Neural cell (in vitro differentiated cells): ENCODE data around the gene UGT2B7. TPM values are rescaled to one million over a fixed set of nuclear protein-coding genes. Genes with fewer than 3 reads are reported as not detected.

Source experiments
- H2AFZ ChIP-seq: fragments of 200-600, 300-800 bp; sonication (generic), shearing (Covaris generic); 2 replicates; pipeline ENCODE4 v1.6.0; 2014; ENCODE audit warnings: low read depth, mild to moderate bottlenecking, antibody characterized with exemption, low read length, moderate library complexity
- H3F3A ChIP-seq: fragments of 200-600 bp; shearing (Covaris generic); 2 replicates; pipeline ENCODE4 v1.6.1; 2016; ENCODE audit warnings: mild to moderate bottlenecking, moderate library complexity, mixed read lengths, antibody characterized with exemption, low read length; ENCODE audit not compliant: insufficient read depth, poor library complexity, severe bottlenecking
- H3K27ac ChIP-seq: fragments of 200-600, 300-800 bp; sonication (generic), shearing (Covaris generic); 2 replicates; pipeline ENCODE4 v1.5.1; 2014; ENCODE audit warnings: mild to moderate bottlenecking, low read length, moderate library complexity
- H3K27me3 ChIP-seq: fragments of 300-800, 200-600 bp; sonication (generic), shearing (Covaris generic); 2 replicates; pipeline ENCODE4 v1.6.0; 2014; ENCODE audit warnings: mild to moderate bottlenecking, low read depth, low read length, moderate library complexity; ENCODE audit not compliant: insufficient read depth
- H3K36me3 ChIP-seq: fragments of 300-800, 200-600 bp; sonication (generic), shearing (Covaris generic); 2 replicates; pipeline ENCODE4 v1.5.1; 2014; ENCODE audit warnings: mild to moderate bottlenecking, antibody characterized with exemption, low read length, moderate library complexity; ENCODE audit not compliant: insufficient read depth
- H3K4me2 ChIP-seq: fragments of 300-800, 200-600 bp; sonication (generic), shearing (Covaris generic); 2 replicates; pipeline ENCODE4 v1.6.0; 2014; ENCODE audit warnings: mild to moderate bottlenecking, low read length
- H3K4me3 ChIP-seq: fragments of 300-800, 200-600 bp; sonication (generic), shearing (Covaris generic); 2 replicates; pipeline ENCODE4 v1.5.1; 2014; ENCODE audit warnings: mild to moderate bottlenecking, low read length, moderate library complexity
- H3K79me2 ChIP-seq: fragments of 200-600 bp; shearing (Covaris generic); replicated peaks from 2 replicates; pipeline ENCODE4 v1.6.0; 2014; ENCODE audit warnings: mild to moderate bottlenecking, low read length, moderate library complexity; ENCODE audit not compliant: insufficient read depth
- H3K9ac ChIP-seq: fragments of 300-800, 200-600 bp; sonication (generic), shearing (Covaris generic); 2 replicates; pipeline ENCODE4 v1.6.1; 2016; ENCODE audit warnings: mild to moderate bottlenecking, low read length, mixed read lengths
- H3K9me2 ChIP-seq: fragments of 200-600 bp; shearing (Covaris generic); 2 replicates; pipeline ENCODE4 v1.6.1; 2016; ENCODE audit warnings: mild to moderate bottlenecking, low read length, mixed read lengths; ENCODE audit not compliant: insufficient read depth
- H3K9me3 ChIP-seq: fragments of 200-600, 300-800 bp; sonication (generic), shearing (Covaris generic); 2 replicates; pipeline ENCODE4 v1.6.1; 2016; ENCODE audit warnings: mild to moderate bottlenecking, mixed run types, low read length, moderate library complexity, mixed read lengths
- H4K20me1 ChIP-seq: fragments of 200-600 bp; shearing (Covaris generic); 2 replicates; pipeline ENCODE4 v1.6.1; 2016; ENCODE audit warnings: mild to moderate bottlenecking, mixed run types; ENCODE audit not compliant: insufficient read depth
- CTCF ChIP-seq: fragments of 450-650 bp; IDR thresholded peaks from 2 replicates; pipeline ENCODE4 v1.5.1; 2014; ENCODE audit warnings: antibody characterized with exemption, mild to moderate bottlenecking, moderate library complexity; ENCODE audit not compliant: poor library complexity, severe bottlenecking
- EP300 ChIP-seq: fragments of 450-650 bp; conservative IDR thresholded peaks from 2 replicates; pipeline ENCODE4 v1.6.1; 2014; ENCODE audit warnings: antibody characterized with exemption, mild to moderate bottlenecking, moderate library complexity; ENCODE audit not compliant: poor library complexity, severe bottlenecking
- EZH2 ChIP-seq: fragments of 200-600, 300-800 bp; shearing (Covaris generic), sonication (generic); IDR thresholded peaks from 2 replicates; pipeline ENCODE4 v1.6.1; 2014; ENCODE audit warnings: antibody characterized with exemption, low read length, borderline replicate concordance, mild to moderate bottlenecking; ENCODE audit not compliant: insufficient read depth, poor library complexity, severe bottlenecking
- MXI1 ChIP-seq: fragments of 450-650 bp; conservative IDR thresholded peaks from 2 replicates; pipeline ENCODE4 v1.6.1; 2014; ENCODE audit warnings: antibody characterized with exemption, mild to moderate bottlenecking; ENCODE audit not compliant: poor library complexity, severe bottlenecking
- POLR2AphosphoS5 ChIP-seq: IDR thresholded peaks from 2 replicates; pipeline ENCODE4 v1.6.1; 2012
- RAD21 ChIP-seq: fragments of 450-650 bp; conservative IDR thresholded peaks from 2 replicates; pipeline ENCODE4 v1.6.1; 2014; ENCODE audit warnings: antibody characterized with exemption, mild to moderate bottlenecking, moderate library complexity
- REST ChIP-seq: IDR thresholded peaks from 2 replicates; pipeline ENCODE4 v1.6.1; 2012; ENCODE audit warnings: borderline replicate concordance
- SMC3 ChIP-seq: fragments of 450-650 bp; conservative IDR thresholded peaks from 2 replicates; pipeline ENCODE4 v1.6.1; 2014; ENCODE audit warnings: antibody characterized with exemption, mild to moderate bottlenecking, moderate library complexity; ENCODE audit not compliant: poor library complexity
- TAF1 ChIP-seq: IDR thresholded peaks from 2 replicates; pipeline ENCODE4 v1.6.1; 2012; ENCODE audit warnings: low read depth
- polyA plus RNA-seq: library from polyadenylated mRNA; depleted of rRNA; stranded (reverse); fragments of >200 nt; gene quantifications from 2 replicates; pipeline ENCODE4 v1.2.3, GENCODE V29; 2014

Gene UGT2B7
- polyA plus RNA-seq, 1 donor from 2014 or later = not detected

GRCh38 chr4:69054578-69055200 is 41.6 kb upstream of the UGT2B7 start:
- Histone ChIP-seq H3K9me3 (no peaks in the 10 kb centered on the region), H4K20me1 (no peaks in the 10 kb centered on the region), H3K36me3 (no peaks in the 10 kb centered on the region), H3K9ac (no peak overlapping the region), H2AFZ (no peak overlapping the region), H3K27ac (no peak overlapping the region), H3K9me2 (no peaks in the 10 kb centered on the region), H3K27me3 (no peaks in the 10 kb centered on the region), H3K4me2 (no peak overlapping the region), H3K79me2 (no peaks in the 10 kb centered on the region), H3K4me3 (no peak overlapping the region), H3F3A (no peaks in the 10 kb centered on the region)
- TF ChIP-seq REST (no peak), MXI1 (no peak), EZH2 (no peak), CTCF (no peak)

GRCh38 chr4:69056150-69056549 is 40.1 kb upstream of the UGT2B7 start:
- TF ChIP-seq MXI1 (no peak), POLR2AphosphoS5 (no peak), TAF1 (no peak), CTCF (no peak), REST (no peak), RAD21 (no peak), EZH2 (no peak), SMC3 (no peak), EP300 (no peak)
- Histone ChIP-seq H3K9me2 (no peaks in the 10 kb centered on the region), H3K79me2 (no peaks in the 10 kb centered on the region), H3F3A (no peaks in the 10 kb centered on the region), H3K9ac (no peak overlapping the region), H3K36me3 (no peaks in the 10 kb centered on the region), H2AFZ (no peak overlapping the region), H3K4me3 (no peak overlapping the region), H3K9me3 (no peaks in the 10 kb centered on the region), H3K27ac (no peak overlapping the region), H3K4me2 (no peak overlapping the region), H3K27me3 (no peaks in the 10 kb centered on the region), H4K20me1 (no peaks in the 10 kb centered on the region)
